ENCODE data around the gene GATA3. TPM values are rescaled to one million over a fixed set of nuclear protein-coding genes. Genes with fewer than 3 reads are reported as not detected.

GATA3 gene
- total and polyA plus RNA-seq, 9 of the 15 experiments (the other 6 are each of a cell fraction or from before 2014, with no cell fraction given): 0.01 to 0.24 (median 0.09) TPM; not detected in 6

DNA sequence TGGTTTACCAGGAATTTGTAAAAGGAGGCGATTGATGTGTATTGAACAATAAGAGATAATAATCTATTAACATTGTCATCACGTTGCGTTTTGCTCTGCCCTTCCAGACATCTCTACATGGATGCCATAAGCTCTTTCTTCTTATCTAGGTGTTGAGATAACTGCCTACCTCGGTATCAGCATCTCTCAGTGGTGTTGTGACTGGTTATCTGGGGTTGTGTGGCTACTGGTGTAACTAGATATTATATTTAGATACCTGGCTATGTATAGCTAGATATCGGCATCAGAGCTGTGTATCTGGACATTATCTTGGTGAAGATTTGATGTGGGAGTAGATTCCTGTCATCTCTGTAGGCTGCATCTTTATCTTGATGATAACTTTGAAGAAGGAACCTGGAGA lies 17.2 kb downstream of the GATA3 start:
- CTCF ChIA-PET (ENCODE audit: low intra/inter-chr PET ratio): no interaction called here
- ATAC-seq (no peak), DNase-seq (ENCODE audit: extremely low read depth in 1 of 4, low spot score in 3 of 4) (no peak), FAIRE-seq (no peak)
- Histone ChIP-seq H3K36me3 (ENCODE audit: control insufficient read depth, insufficient read depth, low read length) (no peaks in the 10 kb centered on the region), H3K9me1 (ENCODE audit: control insufficient read depth, insufficient read depth, low read length) (no peaks in the 10 kb centered on the region), H3K4me3 (no peak overlapping the region), H3K9me3 (replicated peaks; ENCODE audit: control insufficient read depth, insufficient read depth, low read depth, low read length) (no peaks in the 10 kb centered on the region), H3K27me3 (ENCODE audit: control insufficient read depth in 2 of 2, insufficient read depth in 2 of 2, low read length in 2 of 2) (peaks cover 29 to 48% of the 10 kb centered on the region in 2 experiments; a peak in 4 of 5 replicates), H4K20me1 (replicated peaks; ENCODE audit: control insufficient read depth, insufficient read depth, low read length) (no peaks in the 10 kb centered on the region), H3K9ac (ENCODE audit: insufficient read depth in 1 of 2, low read depth in 2 of 2, low read length in 2 of 2) (no peak overlapping the region), H3K4me2 (ENCODE audit: insufficient read depth, low read length) (no peak overlapping the region), H3K27ac (ENCODE audit: extremely low read depth, low read depth, low read length) (no peak overlapping the region), H2AFZ (ENCODE audit: low read depth, low read length) (no peak overlapping the region), H3K79me2 (ENCODE audit: control insufficient read depth, insufficient read depth, low read length) (no peaks in the 10 kb centered on the region), H3K4me1 (replicated peaks in 1 of 2; ENCODE audit: control insufficient read depth in 2 of 2, insufficient read depth in 2 of 2, low read length in 2 of 2) (peaks cover 0 to 3% of the 10 kb centered on the region in 2 experiments; a peak in 1 of 5 replicates)
- TF ChIP-seq U2AF2 (optimal IDR thresholded peaks at IDR 0.05; ENCODE audit: low read depth, low read length) (no peak), KLF1 (tag; IDR thresholded peaks at IDR 0.05) (no peak), MED1 (CRISPR knock-in tag; IDR thresholded peaks at IDR 0.05; ENCODE audit: borderline replicate concordance) (no peak), CHD4 (IDR thresholded peaks at IDR 0.05; ENCODE audit: insufficient read depth, insufficient replicate concordance, low read depth, low read length, poor library complexity, severe bottlenecking) (no peak), ZNF444 (CRISPR knock-in tag; IDR thresholded peaks at IDR 0.05) (no peak)
- TF ChIP-seq, protein P1, sequence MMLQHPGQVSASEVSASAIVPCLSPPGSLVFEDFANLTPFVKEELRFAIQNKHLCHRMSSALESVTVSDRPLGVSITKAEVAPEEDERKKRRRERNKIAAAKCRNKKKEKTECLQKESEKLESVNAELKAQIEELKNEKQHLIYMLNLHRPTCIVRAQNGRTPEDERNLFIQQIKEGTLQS (IDR thresholded peaks at IDR 0.05): no peak
- TF ChIP-seq, protein P1 (CRISPR knock-in tag; conservative IDR thresholded peaks at IDR 0.05): no peak
- WGBS (ENCODE audit: insufficient coverage, low coverage, missing lambda C conversion rate): 1% methylated on average over 5 of the region's 5 CpGs
- in situ Hi-C loops (cut with MboI): no loop called here
- BruUV-seq (replicated peaks): no TSS peak
- POLR2A ChIA-PET: interaction anchor here (0.6 to 1.1 kb wide), 5 partner anchors 9 to 450 kb away, joined by 3 to 5 read pairs (median 4); no protein-coding TSS in a partner anchor
- intact Hi-C loops (cut with micrococcal nuclease): no loop called here
